ENCODE measurements around the gene USP35.

Gene USP35, protein sequence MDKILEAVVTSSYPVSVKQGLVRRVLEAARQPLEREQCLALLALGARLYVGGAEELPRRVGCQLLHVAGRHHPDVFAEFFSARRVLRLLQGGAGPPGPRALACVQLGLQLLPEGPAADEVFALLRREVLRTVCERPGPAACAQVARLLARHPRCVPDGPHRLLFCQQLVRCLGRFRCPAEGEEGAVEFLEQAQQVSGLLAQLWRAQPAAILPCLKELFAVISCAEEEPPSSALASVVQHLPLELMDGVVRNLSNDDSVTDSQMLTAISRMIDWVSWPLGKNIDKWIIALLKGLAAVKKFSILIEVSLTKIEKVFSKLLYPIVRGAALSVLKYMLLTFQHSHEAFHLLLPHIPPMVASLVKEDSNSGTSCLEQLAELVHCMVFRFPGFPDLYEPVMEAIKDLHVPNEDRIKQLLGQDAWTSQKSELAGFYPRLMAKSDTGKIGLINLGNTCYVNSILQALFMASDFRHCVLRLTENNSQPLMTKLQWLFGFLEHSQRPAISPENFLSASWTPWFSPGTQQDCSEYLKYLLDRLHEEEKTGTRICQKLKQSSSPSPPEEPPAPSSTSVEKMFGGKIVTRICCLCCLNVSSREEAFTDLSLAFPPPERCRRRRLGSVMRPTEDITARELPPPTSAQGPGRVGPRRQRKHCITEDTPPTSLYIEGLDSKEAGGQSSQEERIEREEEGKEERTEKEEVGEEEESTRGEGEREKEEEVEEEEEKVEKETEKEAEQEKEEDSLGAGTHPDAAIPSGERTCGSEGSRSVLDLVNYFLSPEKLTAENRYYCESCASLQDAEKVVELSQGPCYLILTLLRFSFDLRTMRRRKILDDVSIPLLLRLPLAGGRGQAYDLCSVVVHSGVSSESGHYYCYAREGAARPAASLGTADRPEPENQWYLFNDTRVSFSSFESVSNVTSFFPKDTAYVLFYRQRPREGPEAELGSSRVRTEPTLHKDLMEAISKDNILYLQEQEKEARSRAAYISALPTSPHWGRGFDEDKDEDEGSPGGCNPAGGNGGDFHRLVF

DNA sequence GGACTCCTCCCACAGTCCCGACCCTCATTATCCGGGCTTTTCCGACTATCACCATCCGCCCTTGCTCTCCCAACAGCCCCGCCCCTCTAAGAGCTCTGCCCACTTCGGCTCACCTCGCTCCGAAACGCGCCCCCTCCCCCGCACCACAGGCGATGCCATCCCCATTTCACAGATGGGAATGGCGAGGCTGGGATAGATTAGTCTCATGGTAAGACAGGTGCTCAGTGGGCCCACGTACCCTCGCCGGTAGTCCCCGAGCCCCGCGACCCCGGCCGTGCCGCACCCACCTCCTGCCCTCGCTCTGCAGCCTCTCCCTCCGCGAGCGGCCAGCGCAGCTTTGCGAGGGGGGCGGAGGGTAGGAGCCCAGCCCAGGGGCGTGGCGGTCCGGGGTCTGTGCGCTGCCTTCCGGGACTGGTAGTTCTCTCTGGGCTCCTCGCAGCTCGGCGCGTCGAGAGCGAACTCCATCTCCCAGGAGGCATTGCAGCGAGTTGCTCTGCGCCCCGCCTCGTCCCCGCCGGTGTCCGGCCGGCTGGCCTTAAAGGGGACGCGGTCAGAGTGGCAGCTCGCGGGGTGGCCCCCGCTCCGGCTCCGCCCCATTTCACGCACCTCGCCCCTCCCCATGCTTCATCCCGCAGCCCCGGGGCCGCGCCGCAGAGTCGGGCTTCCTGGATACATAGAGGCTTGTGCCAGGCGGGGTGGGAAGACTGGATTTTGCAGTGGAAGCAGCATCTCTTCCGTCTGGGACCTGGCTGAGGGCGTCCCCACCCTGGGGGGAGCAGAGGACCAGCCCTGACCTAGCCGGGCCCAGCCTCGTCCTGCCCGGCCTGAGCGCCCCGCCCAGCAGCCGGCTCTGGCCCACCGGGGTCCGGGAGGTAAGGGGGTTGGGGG lies at the start of gene USP35, which contains the start of gene KCTD21:
Gene USP35 (plus strand): TSS at position 634 of the 888 bp plus-strand sequence. CDS start 7,327 bp downstream, outside the sequence.
Gene KCTD21 (minus strand): TSS at position 341 of the 888 bp plus-strand sequence. CDS start 14,072 bp downstream, outside the sequence.
- DNase-seq (ENCODE audit: low read depth in 1 of 2, low spot score in 1 of 2), result peak; percentile 78 to 85

DNA sequence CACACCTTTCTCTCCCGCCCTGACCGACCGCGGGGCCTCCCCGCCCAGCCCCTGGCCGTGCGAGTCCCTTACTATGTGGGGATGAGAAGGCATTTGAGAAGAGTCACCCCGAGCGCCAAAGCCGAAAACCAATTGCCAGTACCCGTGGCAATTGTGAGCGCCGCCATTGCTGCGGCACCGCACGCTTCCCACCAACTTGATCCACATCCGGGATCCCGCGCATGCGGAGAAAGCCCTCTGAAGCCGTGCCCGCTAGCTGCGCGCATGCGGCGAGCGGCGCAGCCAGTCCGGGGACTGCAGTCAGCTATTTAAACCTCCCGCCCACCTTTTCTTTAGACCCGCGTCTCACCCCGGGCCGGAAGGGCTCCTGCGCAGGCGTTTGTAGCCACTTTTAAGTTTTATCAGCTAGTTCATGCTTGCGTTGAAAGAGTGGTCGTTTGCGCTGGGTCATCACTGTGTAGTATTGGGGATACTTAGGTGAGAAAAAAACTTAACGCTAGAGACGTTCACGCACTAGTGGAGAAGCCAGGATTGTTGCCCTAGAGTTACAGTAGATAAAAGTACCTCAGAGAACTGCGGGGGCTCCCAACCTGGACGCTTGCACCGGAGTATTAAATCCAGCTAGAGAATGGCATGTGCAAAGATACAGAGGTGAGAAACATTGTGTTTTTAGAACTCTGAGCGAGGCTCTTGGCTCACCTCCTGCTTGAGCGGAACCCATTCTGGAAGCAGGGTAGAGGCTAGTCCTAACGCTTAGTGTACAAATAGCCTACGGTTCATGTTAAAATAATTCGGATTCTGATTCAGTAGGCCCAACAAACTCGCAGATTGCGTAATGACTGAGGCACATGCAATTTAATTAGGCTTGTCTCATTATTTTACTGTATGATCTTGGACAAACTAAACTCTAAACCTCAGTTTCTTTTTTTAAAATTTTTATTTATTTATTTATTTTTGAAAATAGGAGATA lies 49.0 kb upstream of the USP35 start, which contains the start of gene ALG8:
Gene ALG8 (minus strand): TSS at position 205 of the 970 bp plus-strand sequence. CDS start 38 bp downstream, at position 167.
- DNase-seq (ENCODE audit: low read depth in 1 of 2, low spot score in 1 of 2), result peak; percentile 93 to 96

DNA sequence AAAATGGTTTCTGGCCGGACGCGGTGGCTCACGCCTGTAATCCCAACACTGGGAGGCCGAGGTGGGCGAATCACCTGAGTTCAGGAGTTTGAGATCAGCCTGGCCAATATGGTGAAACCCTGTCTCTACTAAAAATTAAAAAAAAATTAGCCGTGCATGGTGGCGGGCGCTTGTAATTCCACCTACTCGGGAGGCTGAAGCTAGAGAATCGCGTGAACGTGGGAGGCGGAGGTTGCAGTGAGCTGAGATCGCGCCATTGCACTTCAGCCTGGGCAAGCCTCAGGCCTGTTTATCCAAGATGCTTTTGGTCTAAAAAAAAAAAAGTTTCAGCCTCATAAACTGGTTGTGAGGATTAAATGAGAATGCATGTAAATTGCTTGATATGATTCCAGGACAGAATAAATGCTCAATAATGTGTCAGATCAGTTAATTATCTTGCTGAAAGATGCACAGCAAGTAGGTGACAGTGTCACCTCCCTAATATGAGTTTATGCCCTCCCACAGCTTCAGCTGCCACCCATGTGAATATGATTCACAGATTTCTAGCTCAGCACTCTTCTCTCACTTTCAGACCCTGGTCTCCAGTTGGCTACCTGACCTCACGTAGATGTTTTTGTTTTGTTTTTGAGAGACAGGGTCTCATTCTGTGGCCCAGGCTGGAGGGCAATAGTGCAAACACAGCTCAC lies 48.2 kb upstream of the USP35 start:
- no peak for DNase-seq (ENCODE audit: low read depth in 1 of 2, low spot score in 1 of 2)

DNA sequence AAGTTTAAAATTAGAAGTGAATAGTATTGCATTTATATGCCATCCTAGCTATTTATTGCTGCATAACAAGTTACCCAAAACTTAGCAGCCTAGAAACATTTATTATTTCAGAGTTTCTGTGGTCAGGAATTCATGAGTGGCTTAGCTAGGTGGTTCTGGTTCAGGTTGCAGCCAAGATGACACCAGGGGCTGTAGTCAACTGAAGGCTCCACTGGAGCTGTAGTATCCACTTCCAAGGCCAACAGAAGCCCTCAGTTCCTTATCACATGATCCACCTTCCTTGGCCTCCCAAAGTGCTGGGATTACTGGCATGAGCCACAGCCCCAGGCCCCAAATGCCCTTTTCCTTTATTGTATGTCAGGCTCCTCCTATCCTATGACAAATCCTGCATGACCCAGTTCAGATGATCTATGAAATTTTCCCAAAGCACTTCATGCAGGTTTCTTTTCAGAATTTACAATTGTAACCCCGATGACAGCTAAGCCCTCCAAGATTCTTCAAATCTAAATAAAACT lies 43.2 kb upstream of the USP35 start:
- DNase-seq (ENCODE audit: low read depth in 1 of 2, low spot score in 1 of 2), result no peak

DNA sequence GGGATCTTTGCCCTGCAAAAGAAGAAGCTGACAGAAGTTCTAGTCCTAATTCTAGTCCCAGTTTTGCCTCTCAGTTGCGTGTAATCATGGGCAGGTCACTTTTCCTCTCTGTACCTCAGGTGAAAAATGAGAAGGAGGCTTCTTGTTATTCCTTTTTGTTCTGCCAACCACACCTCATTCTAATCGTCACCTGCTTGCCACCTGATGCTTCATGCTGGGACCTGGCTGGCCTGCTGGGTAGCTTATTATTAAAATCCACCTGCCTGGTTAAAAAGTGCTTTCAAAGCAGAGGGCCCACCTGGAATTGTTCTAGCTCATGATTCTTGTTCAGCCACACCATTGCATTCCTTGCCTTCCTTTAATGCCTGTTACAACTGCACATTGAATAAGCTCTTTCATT lies 40.9 kb upstream of the USP35 start:
- DNase-seq (ENCODE audit: low read depth in 1 of 2, low spot score in 1 of 2), result no peak

DNA sequence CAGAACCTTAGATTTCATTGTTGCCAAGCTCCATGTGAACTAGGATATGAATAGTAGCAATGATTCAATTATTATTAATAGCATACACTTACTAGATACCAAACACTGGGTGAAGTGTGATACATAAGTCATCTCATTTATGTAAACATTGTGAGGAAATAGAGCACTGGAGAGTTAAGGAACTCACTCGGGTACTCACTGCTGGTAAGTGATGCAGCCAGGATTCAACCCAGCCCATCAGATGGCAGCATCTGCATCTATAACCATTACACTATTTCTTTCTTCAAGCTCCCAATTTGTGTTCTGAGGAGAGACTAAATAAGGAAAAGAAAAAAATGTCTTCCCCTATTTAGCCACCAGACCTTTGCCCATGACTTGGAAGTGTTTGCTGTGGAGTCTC lies 39.1 kb upstream of the USP35 start:
- DNase-seq (ENCODE audit: low read depth in 1 of 2, low spot score in 1 of 2), result no peak

DNA sequence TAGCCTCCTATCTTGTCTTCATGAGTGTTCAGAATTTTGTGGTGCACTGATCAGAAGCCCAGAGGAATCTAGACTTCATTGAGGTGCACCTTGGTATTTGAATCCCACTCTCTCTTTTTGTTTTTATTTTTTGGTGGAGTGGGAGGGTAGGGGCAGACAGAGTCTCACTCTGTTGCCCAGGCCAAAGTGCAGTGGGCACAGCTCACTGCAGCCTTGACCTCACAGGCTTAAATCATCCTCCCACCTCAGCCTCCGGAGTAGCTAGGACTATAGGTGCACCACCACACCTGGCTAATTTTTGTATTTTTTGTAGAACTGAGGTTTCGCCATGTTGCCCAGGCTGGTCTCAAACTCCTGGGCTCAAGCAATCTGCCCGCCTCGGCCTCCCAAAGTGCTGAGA lies 38.4 kb upstream of the USP35 start:
- no peak for DNase-seq (ENCODE audit: low read depth in 1 of 2, low spot score in 1 of 2)

DNA sequence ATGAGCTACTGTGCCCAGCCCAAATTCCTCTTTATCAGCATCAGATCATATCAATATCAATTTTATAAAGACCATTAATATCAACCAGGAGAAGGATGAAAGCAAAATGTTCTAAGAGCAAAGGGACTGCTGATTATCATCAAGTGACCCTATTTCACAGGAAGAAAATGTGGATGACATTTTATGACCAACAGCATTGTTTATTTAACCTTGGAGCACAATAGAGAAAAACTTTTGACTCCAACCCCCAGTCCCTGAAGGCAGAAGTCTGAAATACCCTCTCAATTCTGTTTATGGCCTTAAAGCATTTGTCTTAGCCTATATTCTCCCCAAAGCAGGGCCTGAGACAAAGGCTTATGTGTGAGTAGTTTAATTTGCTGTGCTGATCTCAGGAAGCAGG lies 38.0 kb upstream of the USP35 start:
- no peak for DNase-seq (ENCODE audit: low read depth in 1 of 2, low spot score in 1 of 2)

DNA sequence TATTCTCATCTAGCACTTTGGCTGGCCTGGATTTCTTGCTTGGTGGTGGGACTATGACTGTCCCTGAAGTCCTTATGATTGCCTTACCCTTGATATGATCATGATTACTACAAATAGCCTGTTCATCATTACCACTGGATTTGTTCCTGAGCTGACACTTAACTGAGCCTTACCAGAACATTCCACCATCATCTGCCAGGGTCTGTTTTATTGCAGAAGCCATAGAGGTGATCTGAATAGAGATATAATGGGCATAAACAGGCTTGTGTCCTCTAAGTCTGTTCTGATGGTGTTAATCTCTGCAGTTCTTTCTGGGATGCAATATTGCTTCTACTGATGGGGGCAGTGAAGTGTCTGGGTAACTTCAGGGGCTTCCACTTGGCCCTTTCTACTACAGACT lies 36.9 kb upstream of the USP35 start:
- no peak for DNase-seq (ENCODE audit: low read depth in 1 of 2, low spot score in 1 of 2)

DNA sequence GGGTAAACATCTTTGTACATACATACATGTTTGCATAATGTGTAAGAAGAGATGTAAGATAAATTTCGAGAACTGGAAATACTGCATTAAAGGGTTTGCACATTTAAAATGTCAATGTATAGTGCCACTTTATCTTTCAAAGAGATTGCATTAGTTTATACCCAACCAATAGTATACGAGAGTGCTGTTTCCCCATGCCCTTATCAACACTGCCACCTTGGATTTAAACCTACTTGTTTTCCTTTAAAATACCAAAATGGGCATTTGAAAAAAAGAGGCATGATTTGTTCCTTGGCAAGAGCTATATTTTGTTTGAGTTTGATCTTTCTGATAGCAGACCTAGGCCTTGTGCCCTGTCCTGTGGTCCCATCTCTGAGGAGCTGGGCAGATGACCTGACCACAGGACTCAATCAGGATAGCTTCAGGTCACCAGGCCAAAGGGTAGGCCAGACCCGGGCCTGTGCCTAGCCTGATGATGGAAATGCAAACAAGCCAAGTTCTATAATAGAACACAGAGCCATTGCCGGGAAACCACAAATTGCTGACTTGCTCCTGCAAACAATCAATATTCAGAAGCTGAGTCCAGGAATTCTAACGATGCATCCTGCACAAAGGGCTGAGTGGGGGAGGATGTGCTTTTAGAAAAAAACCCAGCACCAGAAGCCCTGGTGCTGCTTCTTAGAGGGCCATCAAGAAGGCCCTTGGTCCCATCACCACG lies 32.4 kb upstream of the USP35 start:
- DNase-seq (ENCODE audit: low read depth in 1 of 2, low spot score in 1 of 2), result no peak

DNA sequence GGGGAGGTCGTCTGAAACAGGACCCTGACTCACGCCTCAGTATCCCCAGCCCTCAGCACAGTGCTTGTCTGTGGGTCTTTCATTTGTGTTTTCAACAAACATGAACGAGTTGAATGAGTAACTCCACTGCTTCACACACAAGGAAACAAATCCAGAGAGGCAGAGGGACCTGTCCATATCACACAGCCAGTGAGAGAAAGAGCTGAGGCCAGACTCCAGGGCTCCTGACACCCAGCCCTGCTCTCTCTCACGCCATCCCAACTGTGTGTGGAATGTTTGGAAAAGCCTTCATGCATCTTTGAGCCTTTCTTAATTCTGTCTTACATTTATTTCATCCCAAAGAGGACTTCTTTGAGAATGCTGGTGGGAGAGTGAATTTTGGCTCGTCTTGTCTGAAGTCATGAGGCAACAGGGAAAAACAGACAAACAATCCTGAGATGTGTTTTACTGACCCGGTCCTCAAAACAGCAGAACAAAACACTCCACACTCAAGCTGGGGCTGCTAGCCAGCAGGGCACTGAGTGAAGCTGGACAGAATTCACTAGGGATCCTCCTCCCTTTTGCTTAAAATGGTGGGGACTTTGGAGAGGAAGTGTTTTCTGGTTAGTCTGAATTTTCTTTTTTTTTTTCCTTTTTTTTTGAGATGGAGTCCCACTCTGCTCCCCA lies 29.6 kb upstream of the USP35 start:
- no peak for DNase-seq (ENCODE audit: low read depth in 1 of 2, low spot score in 1 of 2)

DNA sequence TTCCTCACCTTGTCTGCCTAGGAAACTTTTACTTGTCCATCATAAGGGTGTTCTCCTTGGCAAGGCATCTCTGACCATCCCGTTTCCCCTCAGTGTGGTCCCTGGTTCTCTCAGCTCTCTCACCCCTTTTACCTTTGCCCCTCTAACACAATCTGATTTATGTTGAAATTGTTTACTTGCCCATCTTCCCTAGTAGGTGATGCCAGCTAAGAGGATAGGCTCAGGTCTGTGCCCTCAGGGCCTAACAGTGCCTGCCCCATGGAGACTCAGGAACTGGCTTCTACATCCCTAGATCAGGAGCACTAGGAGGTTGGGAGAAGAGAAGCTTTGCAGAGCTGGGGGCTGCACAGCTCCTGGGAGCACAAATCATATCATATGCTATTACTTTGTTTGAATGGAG lies 28.2 kb upstream of the USP35 start:
- DNase-seq (ENCODE audit: low read depth in 1 of 2, low spot score in 1 of 2), result no peak

DNA sequence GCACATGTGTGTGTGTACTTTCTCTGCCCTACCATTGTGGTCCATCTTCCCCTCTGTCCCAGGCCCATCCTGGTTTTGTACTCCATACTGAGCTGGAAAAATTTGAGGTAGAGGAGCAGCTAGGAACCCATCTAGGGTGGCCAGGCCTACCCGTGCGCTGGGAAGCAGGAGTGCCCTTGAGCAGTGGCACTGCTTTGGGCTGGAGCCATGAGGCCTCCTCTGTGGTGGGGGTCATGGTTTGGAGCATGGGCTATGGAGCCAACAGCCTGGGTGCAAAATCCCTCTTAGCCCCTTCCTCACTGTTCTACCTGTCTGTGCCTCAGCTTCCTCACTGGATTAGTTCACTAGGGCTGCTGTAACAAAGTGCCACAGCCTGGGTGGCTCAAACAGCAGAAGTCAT lies 27.4 kb upstream of the USP35 start:
- DNase-seq (ENCODE audit: low read depth in 1 of 2, low spot score in 1 of 2), result no peak

DNA sequence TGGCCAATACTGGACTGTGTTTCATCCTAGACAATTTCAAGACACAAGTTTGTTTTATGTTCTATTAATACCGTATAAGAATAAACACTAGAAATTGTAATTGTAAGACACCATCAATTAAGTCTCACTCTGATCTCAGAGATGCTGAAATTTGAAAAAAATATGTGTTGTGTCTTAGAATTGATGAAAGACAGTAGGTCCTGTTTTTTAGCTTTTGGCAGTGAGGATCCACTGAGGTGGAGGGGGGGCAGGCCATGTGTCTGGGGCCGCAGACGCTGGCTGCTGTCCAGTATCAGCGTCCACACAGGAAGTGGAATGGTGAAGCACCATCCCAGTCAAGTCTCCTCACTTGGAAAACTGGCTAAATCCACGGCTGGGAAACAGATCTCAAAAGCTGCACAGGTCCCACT lies 26.8 kb upstream of the USP35 start:
- no peak for DNase-seq (ENCODE audit: low read depth in 1 of 2, low spot score in 1 of 2)

DNA sequence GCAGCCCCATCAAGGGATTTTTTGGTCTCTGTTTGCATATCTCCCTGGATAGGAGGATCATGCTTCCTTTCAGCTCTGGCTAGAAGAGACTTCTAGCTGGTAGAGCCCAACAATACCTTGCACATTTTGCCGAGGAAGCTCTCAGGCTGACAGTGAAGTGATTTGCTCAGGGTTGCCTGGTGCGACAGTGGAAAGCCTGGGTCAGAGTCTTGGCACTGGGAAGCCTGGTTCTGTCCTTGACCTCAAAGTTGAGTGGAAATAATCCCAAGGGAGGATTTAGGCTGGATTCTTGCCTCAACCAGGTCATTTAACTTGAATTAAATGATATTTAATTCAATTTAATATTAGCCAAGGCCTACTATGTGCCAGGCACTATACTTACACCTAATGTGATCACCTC lies 24.9 kb upstream of the USP35 start:
- DNase-seq (ENCODE audit: low read depth in 1 of 2, low spot score in 1 of 2), result no peak

DNA sequence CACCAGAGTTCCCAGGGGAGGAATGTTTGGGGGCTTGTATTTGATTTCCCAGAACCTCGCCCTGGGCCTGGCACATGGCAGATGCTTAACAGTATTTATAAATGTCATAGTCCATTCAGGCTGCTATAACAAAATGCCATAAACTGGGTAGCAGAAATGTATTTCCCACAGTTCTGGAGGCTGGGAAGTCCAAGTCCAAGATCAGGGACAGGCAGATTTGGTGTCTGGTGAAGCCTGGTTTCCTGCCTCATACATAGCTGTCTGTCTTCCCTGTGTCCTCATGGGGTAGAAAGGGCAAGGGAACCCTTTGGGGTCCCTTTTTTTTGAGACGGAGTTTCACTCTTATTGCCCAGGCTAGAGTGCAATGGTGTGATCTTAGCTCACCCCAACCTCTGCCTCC lies 24.2 kb upstream of the USP35 start:
- DNase-seq (ENCODE audit: low read depth in 1 of 2, low spot score in 1 of 2), result no peak

DNA sequence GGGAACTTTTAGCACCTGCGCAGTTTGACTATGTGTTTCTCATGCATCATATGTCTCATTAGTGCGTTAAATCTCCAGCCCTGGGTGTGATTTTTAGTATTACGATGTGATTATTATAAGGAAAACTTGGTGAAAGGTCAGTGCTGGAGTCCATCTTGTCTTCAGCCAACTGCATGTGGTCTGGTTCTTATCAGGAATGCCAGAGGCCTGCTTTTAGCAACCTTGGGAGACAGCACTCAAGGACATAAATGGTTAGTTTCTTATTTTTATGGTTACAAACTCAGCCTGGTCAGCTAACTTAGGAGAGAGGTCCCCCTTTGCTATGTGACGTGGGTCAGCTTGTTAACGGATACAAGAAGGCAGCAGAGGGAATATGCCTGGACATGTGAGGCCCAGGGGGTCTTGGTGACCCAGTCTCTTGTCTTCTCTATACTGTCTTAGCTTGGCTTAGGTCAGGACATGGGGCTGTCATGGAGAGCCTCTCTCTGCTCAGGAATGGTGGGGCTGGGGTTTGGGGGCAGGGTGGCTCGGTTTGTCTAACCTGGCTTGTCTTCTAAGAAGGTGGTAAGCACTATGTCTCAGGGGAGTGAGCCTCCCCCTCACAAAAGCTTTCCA lies 21.8 kb upstream of the USP35 start:
- DNase-seq (ENCODE audit: low read depth in 1 of 2, low spot score in 1 of 2), result no peak

All from stimulated activated CD4-positive, alpha-beta T cell treated with anti-CD3 and anti-CD28 coated beads, Interleukin-15, amount 100 ng/mL, for 1 hour (primary cell).